ENCODE measurements around the gene CNOT11. TPM values are rescaled to one million over a fixed set of nuclear protein-coding genes. Genes with fewer than 3 reads are reported as not detected.
A peak's percentile ranks its signal among the peaks of the same experiment; 100 is the strongest.

CNOT11 gene
- total and polyA plus RNA-seq, 2 of the 13 experiments (the other 11 are each of a cell fraction or from before 2014, with no cell fraction given), result 114 to 209 TPM

DNA sequence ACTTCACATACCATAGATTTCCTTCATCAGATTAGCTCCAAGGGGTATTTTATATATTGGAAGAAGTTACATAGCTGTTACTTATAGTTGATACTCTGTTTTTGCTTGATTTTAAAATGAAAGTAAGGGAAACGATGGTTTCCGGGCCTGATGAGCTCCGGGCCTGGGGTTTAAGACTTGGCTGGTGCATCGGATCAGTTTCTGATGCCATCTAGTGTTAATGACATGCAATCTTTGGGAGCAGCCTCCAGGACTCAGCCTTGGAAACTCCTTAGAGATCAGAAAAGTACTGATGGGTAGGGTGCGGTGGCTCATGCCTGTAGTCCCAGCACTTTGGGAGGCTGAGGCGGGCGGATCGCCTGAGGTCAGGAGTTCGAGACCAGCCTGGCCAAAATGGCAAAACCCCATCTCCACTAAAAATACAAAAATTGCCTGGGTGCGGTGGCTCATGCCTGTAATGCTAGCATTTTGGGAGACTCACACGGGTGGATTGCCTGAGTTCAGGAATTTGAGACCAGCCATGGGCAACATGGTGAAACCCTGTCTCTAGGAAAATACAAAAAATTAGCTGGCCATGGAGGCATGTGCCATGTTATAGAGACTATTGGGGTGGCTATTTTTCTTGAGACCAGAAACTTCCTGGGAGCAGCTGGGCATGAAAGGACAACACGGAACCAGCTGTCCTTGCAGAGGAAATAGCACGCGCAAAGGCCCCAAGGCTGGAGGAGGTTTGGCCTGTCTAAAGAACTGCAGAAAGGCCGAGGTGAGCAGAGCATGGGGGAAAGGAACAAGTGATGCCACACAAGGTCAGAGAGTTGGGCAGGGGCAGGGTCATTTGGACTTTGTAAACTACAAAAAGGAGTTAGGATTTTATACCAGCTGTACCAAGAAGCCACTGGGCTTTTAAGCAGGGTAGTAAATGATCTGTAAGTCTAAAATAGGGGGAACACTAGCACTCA is 46.9 kb upstream of the CNOT11 start (continued):
- TF ChIP-seq KMT2A (CRISPR knock-in tag; IDR thresholded peaks at IDR 0.05) (peak; percentile 48; the same call in 1 of the 2 replicates), FOXJ3 (CRISPR knock-in tag; IDR thresholded peaks at IDR 0.05; ENCODE audit: borderline replicate concordance) (no peak), TCF7 (IDR thresholded peaks at IDR 0.05; ENCODE audit: low read depth) (no peak), ZNF850 (CRISPR knock-in tag; conservative IDR thresholded peaks at IDR 0.05) (no peak), ARHGAP35 (CRISPR knock-in tag; IDR thresholded peaks at IDR 0.05; ENCODE audit: borderline replicate concordance) (no peak), ZNF234 (CRISPR knock-in tag; conservative IDR thresholded peaks at IDR 0.05) (no peak), SMYD3 (CRISPR knock-in tag; IDR thresholded peaks at IDR 0.05) (no peak), ZNF256 (CRISPR knock-in tag; conservative IDR thresholded peaks at IDR 0.05) (no peak), ZNF879 (CRISPR knock-in tag; IDR thresholded peaks at IDR 0.05) (no peak), ZSCAN21 (CRISPR knock-in tag; IDR thresholded peaks at IDR 0.05; ENCODE audit: borderline replicate concordance) (no peak), ZNF329 (CRISPR knock-in tag; IDR thresholded peaks at IDR 0.05; ENCODE audit: low read depth) (no peak), ZNF20 (CRISPR knock-in tag; IDR thresholded peaks at IDR 0.05) (no peak), ZNF616 (CRISPR knock-in tag; IDR thresholded peaks at IDR 0.05; ENCODE audit: low read depth) (no peak), RARG (CRISPR knock-in tag; IDR thresholded peaks at IDR 0.05; ENCODE audit: low read depth) (no peak), MED13 (CRISPR knock-in tag; IDR thresholded peaks at IDR 0.05) (no peak), ZNF10 (CRISPR knock-in tag; IDR thresholded peaks at IDR 0.05; ENCODE audit: borderline replicate concordance, low read depth) (no peak), SMAD9 (CRISPR knock-in tag; IDR thresholded peaks at IDR 0.05) (no peak), TGIF2 (CRISPR knock-in tag; IDR thresholded peaks at IDR 0.05) (no peak), IKZF4 (CRISPR knock-in tag; IDR thresholded peaks at IDR 0.05; ENCODE audit: borderline replicate concordance, low read depth, not compliant biosample characterization) (no peak), ZNF724P (CRISPR knock-in tag; IDR thresholded peaks at IDR 0.05; ENCODE audit: borderline replicate concordance) (no peak), MATR3 (CRISPR knock-in tag; IDR thresholded peaks at IDR 0.05) (no peak), ZNF605 (CRISPR knock-in tag; IDR thresholded peaks at IDR 0.05) (peak; percentile 70; the same call in 1 of the 2 replicates), ZNF530 (CRISPR knock-in tag; IDR thresholded peaks at IDR 0.05; ENCODE audit: low read depth) (no peak), PRMT3 (CRISPR knock-in tag; IDR thresholded peaks at IDR 0.05; ENCODE audit: borderline replicate concordance, low read depth) (no peak), ZNF138 (CRISPR knock-in tag; IDR thresholded peaks at IDR 0.05; ENCODE audit: low read depth) (no peak), DNMT3B (CRISPR knock-in tag; conservative IDR thresholded peaks at IDR 0.05) (no peak), ATM (IDR thresholded peaks at IDR 0.05; ENCODE audit: borderline replicate concordance) (no peak)
- TF ChIP-seq, protein P1, sequence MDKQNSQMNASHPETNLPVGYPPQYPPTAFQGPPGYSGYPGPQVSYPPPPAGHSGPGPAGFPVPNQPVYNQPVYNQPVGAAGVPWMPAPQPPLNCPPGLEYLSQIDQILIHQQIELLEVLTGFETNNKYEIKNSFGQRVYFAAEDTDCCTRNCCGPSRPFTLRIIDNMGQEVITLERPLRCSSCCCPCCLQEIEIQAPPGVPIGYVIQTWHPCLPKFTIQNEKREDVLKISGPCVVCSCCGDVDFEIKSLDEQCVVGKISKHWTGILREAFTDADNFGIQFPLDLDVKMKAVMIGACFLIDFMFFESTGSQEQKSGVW (CRISPR knock-in tag; IDR thresholded peaks at IDR 0.05; ENCODE audit: borderline replicate concordance), result no peak
- TF ChIP-seq, protein P2, sequence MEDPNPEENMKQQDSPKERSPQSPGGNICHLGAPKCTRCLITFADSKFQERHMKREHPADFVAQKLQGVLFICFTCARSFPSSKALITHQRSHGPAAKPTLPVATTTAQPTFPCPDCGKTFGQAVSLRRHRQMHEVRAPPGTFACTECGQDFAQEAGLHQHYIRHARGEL (CRISPR knock-in tag; IDR thresholded peaks at IDR 0.05), result no peak
- TF ChIP-seq, protein P3, sequence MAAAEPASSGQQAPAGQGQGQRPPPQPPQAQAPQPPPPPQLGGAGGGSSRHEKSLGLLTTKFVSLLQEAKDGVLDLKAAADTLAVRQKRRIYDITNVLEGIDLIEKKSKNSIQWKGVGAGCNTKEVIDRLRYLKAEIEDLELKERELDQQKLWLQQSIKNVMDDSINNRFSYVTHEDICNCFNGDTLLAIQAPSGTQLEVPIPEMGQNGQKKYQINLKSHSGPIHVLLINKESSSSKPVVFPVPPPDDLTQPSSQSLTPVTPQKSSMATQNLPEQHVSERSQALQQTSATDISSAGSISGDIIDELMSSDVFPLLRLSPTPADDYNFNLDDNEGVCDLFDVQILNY (CRISPR knock-in tag; conservative IDR thresholded peaks at IDR 0.05), result no peak

Measured in HepG2 (cell line).